Measurements from ENCODE around the gene DENND1A.

DENND1A gene

DNA sequence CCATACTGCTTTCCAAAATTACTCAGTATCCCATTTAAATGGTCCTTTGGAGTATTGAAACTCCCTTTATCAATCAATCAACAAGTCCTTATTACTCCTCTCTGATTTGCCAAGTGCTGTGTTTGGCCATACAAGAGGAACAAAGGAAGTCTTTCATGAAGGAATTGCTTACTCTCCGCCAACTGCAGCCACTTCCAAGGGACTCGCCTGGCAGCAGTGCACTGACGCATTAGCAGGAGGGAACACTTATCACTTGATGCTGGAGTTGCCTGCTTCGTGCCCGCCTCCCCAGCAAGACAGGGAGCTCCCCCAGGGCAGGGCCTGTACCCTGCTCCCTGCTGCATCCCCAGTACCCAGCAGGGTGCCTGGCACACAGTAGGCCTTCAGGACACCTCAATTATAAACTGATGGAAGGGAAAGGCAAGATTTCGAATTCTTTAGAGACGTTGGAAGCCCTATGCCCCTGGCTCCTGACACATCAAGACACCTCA lies 476.1 kb downstream of the DENND1A start:
- TF ChIP-seq CTCF (IDR thresholded peaks at IDR 0.05), result no peak

DNA sequence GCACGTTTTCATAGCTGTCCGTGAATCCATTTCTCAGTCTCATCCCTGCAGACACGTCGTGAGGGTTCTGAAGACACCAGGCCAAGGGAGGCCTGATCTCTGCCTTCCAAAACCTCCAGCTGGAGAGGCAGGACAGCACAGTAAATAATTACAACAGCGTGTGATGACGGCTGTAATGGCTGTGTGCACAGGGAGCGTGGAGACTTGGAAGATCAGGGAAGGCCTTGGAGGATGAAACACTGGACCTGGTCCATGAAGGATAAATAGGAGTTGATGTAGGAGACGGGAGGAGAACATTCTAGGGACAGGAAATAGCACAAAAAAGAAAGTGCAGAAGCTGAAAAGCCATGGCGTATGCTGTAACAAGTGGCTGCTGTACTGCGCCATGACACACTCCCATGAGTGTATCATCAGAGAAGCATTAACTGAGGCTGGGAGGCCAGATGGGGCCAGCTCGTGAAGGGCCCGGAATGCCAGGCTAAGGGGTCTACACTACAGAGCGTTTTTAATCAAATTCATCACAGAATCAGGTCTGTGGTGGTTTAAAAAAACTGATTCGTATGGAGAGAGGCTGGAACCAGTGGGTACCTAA lies 476.8 kb downstream of the DENND1A start:
- no peak for TF ChIP-seq CTCF (IDR thresholded peaks at IDR 0.05)

DNA sequence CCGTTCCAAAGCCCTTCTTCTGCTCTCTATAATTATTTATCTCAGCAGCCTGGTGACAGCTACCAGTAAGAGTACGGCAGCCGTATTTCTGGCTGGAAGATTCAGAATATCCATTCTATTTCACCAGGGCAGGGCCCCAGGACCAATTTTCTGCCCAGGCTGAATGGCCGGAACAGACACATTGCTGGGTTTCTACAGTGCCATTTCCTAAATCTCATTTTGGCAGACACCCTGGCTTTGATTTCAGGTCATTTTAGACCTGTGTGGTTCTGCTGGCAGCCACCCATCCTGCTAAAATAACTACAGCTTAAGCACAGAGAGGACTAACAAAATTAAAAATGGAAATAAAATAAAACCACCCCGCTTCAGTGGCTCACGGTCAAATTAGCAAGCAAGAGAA lies 478.9 kb downstream of the DENND1A start:
- no peak for TF ChIP-seq CTCF (IDR thresholded peaks at IDR 0.05)

- no peak for TF ChIP-seq CTCF (IDR thresholded peaks at IDR 0.05)
Measured at GRCh38 chr9:123450098-123450770, 479.7 kb downstream of the DENND1A start.

- TF ChIP-seq CTCF (IDR thresholded peaks at IDR 0.05), result no peak
Measured at GRCh38 chr9:123447934-123448646, 481.8 kb downstream of the DENND1A start.

DNA sequence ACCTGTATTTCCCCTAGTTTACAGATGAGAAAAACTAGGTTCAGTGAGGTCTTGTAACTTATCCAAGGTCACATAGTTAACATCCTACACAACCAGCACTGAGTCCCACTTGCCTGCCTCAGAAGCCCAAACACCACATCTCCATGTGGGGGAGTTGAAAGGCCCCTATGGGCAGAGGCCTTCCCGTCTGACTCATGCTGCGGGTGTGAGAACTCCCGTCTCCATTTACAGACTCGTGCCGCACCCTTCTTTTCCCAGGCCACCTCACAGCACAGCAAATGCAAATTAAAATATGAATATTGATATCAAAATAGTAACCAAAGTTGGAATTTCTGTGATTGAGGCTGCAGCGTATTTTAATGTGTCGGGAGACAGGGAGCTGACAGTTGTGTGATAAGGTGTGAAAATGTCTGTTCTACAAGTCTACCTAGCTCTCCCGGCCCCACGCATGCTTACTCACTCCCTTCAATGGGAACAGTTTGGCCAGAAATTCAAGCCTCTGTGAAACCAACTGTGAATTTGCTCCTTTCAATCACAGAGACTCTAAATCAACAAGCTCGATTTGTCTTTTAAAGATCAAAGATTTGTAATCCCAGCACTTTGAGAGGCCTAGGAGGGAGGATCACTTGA lies 483.8 kb downstream of the DENND1A start:
- no peak for TF ChIP-seq CTCF (IDR thresholded peaks at IDR 0.05)

GRCh38 chr9:123445116-123445515 lies 484.8 kb downstream of the DENND1A start:
- TF ChIP-seq CTCF (IDR thresholded peaks at IDR 0.05), result no peak

Data from LNCAP (cell line).